HG03460 (cell line): ENCODE measurements around the gene SORL1.

ENCODE experiments used
- ATAC-seq: cut with Tn5 transposase; IDR thresholded peaks from one replicate; pipeline ENCODE4 v1.9.1; 2021; ENCODE audit not compliant: unreplicated experiment

The SORL1 gene

DNA sequence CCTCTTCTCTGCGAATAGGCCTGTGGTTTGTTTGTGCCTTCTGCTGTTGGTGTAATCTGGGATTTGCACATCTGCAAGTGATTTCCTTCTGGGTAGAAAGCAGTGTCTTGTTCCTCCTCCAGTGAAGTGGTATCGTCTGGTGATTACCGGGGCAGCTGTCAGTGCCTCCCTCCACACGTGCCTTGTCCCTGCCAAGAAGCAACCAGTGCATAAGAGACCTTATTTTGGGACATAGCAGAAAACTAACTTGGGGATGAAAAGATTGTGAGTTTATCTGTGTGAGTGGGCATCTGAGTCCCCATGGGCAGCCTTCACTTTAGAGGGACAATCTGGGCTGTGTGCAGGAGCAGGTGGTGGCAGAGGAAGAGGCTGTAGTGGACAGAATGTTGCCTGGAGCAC is 72.1 kb downstream of the SORL1 start:
- ATAC-seq: no peak

DNA sequence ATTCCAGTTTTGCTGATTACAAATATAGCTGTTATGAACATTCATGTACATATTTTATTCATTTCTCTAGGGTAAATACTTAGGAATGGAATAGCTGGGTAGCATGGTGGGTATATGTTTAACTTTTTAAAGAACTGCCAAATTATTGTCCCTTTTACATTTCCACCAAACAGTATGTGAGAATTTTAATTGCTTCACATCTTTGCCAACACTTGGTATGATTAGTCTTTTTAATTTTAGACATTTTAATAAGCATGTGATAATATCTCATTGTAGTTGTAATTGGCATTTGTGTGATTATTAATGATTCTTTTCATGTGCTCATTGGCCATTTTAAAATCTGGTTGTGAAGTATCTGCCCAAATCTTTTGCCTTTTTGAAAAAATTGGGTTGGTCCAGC is 73.3 kb downstream of the SORL1 start:
- ATAC-seq: no peak

DNA sequence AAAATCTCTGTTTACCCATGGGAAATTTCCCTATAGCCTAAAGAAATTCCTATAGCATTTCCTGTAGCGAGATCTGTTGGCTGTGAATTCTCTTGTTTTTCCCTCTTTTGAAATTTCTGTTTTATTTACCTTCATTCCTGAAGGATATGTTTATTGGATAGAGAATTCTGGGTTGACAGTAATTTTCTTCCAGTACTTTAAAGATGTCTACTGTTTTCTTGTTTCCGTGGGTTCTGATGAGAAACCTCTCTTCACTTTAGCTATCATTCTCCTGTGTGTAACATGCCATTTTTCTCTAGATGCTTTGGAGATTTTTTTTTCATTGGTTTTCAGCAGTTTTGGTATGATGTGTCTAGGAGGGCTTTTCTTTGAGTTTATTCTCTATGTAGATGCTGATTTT is 78.1 kb downstream of the SORL1 start:
- ATAC-seq: no peak

DNA sequence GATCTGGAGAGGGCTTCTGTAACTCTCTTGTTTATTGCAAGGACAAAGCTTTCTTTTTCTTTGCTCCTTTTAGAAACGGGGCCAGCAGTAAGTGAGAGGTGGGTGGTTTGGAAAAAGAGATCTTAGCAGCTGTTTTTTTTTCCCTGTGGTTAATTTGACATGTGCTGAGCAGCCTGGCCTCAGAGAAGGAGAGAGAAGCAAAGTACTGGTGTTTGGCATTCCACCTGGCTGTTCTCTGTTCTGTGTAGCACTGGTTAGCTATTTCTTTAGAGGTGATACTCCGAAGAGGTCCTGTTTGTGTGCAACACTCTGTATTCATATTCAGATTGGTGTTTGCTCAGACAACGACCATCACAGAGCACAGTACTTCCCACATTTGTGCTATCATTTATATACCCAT is 81.5 kb downstream of the SORL1 start:
- ATAC-seq: no peak

- no peak for ATAC-seq
Measured at GRCh38 chr11:121534131-121535093, 82.3 kb downstream of the SORL1 start.

- no peak for ATAC-seq
Measured at GRCh38 chr11:121535129-121535796, 83.1 kb downstream of the SORL1 start.

DNA sequence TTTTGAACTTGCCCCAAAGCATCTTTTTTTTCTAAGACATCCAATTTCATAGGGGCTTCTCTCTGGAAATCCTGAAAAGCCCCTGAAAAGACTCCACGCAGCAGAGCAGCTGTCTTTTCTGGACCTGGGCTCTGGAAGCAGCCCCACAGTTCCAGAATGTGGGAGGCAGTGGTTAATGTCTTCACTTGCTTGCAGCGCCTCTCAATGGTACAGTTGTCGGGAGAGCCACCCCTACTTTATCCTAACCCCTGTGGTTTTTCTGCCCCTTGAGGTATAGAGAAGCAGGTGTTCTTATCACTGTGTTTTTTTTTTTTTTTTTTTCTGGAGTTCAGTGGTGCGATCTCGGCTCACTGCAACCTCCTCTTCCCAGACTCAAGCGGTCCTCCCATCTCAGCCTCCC is 84.0 kb downstream of the SORL1 start:
- ATAC-seq: no peak

GRCh38 chr11:121538054-121538453 is 85.9 kb downstream of the SORL1 start:
- ATAC-seq: peak; percentile 59

DNA sequence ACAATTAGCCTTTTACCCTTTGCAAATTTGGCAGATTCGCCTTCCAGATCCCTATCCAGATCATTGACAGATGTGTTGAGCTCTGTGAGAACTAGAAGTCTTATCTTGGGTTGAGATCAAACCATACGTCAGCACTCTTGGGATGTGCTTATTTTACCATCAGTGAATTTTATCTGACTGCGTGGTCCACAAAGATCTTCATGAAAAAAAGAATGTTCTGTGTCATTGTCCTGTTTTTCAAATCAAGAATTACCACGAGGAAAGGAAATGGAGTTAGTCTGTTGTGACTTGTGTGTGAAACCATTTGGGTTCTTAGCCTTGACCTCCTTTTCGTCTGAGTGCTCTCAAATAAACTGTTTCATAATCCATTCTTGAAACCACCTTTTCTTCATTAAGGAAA is 86.9 kb downstream of the SORL1 start:
- ATAC-seq: no peak

GRCh38 chr11:121540627-121541026 is 88.5 kb downstream of the SORL1 start:
- ATAC-seq: no peak

- no peak for ATAC-seq
Measured at GRCh38 chr11:121543836-121544380, 91.8 kb downstream of the SORL1 start.

GRCh38 chr11:121544956-121545355 is 92.8 kb downstream of the SORL1 start:
- ATAC-seq: no peak

DNA sequence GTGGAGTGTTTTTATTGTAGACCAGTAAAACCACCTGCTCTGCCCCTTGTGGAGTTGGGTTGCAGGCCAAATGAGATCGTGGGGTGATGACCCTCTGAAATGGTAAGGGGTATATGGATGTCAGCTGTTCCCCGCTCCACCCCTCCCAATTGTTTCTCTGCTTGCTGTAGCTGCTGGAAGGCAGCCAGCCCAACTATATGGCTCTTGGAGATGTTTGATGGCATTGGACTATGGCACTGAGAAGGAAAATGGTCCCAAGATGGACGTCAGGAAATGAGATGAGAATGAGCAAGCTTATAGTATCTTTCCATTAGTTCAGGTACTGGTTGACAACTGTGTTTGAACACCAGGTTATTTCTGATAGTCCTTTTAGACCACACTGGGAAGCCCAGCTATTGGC is 95.5 kb downstream of the SORL1 start:
- no peak for ATAC-seq

DNA sequence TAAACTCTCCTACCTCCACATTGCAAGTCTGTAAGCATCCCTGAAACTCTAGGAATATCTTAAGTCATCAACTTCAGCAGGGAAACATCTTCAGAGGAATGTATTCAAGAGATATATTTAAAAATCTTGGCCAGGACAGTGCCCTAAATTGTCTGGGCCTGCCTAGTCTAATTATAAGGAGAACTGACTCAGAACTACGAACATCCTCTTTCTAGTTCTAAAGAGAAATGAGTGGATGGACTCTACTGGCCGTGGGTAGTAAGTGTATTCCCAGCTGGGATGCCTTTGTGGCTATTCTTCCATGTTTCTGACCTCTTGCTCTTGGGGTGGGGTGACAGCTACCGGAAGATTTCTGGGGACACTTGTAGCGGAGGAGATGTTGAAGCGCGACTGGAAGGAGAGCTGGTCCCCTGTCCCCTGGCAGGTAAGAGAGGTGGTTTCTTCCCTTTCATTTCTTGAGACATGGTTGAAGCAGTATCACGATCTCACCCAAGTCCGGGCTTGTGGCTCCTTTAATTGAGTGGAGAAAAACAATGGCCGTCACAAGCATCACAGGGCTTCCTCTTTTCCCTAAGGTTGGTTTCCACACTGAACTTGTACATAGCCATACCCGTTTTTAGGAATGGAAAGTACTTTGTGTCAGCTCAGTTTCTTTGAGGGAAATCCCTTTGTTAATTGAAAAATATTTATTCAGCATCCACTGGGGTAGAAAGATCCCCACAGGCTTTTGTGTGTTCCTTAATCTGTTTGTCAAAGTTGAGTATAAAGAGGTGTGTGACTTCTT is 98.3 kb downstream of the SORL1 start:
- ATAC-seq: no peak

- no peak for ATAC-seq
Measured at GRCh38 chr11:121551463-121551862, 99.3 kb downstream of the SORL1 start.

DNA sequence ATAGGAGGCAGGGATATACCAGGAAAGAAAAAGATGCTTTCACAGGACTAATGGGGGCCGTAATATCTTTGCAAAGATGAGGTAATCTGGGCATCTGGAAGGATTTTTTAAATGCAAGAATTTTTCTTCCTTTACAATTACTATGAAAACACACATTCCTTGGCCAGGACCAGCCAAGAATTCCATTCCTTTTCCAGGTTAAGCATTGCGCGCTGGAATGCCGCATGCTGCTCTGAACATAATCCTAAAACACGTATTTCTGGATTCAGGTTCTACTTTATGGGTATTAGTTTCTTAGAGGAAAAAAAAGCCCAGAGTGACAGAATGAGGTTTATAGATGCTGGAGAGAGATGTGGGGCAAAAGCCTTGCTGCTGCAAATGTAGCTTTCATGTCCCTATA is 100.0 kb downstream of the SORL1 start:
- no peak for ATAC-seq

DNA sequence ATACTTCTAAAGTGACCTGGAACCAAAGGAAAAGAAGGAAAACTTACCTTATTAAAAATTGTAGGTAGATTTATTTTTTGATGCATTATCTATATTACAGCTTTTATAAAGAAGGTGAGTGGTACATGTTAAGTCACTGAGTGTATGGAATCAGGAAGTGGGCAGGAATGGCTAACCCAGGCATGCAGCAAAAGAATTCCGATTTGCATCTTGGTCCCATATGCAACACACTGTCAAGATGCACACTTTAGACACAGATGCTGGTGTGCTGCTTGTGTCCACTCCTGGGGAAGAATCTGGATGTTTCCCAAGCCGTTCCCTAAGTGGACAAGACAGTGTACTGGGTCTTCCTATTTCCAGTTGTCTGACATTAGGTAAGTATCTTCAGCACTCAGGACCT is 100.5 kb downstream of the SORL1 start:
- no peak for ATAC-seq

DNA sequence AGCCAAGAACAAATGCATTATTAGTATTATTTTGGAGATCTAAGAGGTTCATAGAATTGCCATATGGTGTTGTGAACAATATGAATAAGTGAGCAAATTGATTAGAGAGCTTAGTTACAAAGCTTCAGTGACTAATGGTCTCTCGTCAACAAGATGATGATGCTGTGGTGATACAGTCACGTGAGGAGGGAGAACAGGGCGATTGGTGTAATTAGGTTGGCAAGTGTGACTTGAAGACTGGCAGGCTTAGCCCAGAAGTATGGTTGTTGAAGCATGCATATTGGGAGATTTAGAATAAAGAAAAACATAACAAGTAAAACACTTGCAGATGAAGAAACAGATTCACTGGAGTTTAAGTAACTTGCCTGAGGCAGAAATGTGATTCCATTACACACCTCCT is 101.3 kb downstream of the SORL1 start:
- ATAC-seq: no peak

- no peak for ATAC-seq
Measured at GRCh38 chr11:121553806-121554205, 101.7 kb downstream of the SORL1 start.

DNA sequence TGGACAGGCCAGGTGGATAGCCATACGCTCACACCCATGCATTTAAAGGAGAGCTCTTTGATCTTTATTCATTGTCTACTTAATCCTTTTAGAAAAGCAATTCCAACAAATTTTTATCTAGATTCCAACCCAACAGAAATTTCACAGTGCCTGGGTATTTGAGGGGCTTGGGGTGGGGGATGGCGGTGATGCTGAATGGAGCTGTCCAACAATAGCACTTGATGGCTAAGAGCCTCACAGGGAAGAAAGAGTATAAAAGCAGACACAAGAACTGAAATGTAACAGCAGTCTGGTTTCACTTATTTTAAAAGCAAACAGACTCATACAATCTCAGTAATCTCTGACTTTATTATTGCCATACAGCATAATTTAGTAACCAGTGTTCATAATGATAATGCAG is 102.4 kb downstream of the SORL1 start:
- no peak for ATAC-seq

DNA sequence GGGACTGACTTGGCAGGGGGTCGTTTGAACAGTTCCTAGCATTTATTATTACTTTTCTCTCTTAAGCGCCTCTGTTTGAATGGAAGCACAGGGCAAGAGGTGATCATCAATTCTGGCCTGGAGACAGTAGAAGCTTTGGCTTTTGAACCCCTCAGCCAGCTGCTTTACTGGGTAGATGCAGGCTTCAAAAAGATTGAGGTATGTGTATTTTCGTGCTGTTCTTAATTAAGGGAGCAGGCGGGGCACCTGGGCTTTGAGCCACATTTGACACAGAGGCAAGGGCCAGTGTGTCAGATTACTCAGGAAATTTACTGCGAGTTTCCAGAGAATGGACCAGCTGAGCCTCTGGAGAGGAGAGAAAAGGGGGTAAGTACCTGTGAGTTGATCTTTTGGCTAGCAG is 103.0 kb downstream of the SORL1 start:
- ATAC-seq: no peak
